ENCODE data around the gene SPATA31C2. TPM values are rescaled to one million over a fixed set of nuclear protein-coding genes. Genes with fewer than 3 reads are reported as not detected.

Gene SPATA31C2
- total and polyA plus RNA-seq, 2 donors (not counting 1 experiment from before 2014, with no cell fraction given): not detected

DNA sequence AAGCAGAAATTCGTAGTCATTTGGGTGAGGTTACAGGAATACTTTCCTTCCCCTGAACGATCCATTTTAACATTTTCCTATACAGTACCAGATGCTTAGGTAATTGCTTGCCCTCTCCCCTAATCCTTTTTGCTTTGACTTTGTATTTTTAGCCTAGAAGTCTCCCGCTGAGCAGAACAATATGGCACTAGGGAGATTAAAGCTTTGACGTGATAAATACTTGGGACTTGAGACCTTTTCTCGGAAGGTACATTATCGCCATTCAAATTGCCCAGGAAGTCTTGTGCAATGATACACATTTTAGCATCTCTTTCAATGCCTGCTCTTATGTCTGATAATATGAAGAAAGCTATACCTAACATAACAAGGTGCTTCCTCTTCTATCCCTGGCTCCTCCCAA lies 22.9 kb upstream of the SPATA31C2 start:
- CTCF ChIA-PET: no interaction called here
- POLR2A ChIA-PET: no interaction called here

GRCh38 chr9:88143957-88144625 lies 5.8 kb upstream of the SPATA31C2 start:
- TF ChIP-seq CTCF (IDR thresholded peaks at IDR 0.05) (no peak), EZH2 (IDR thresholded peaks at IDR 0.05; ENCODE audit: borderline replicate concordance, insufficient read depth, low read depth, low read length, poor library complexity, severe bottlenecking) (no peak)
- H2AFZ ChIP-seq (ENCODE audit: insufficient read depth, low read depth, low read length, poor library complexity, severe bottlenecking): no peak overlapping the region
- Mint-ChIP-seq H3K4me3 (no peak overlapping the region), H3K27me3 (peaks cover 15% of the 10 kb centered on the region), H3K4me1 (no peaks in the 10 kb centered on the region), H3K27ac (no peak overlapping the region), H3K9me3 (ENCODE audit: insufficient read depth) (no peaks in the 10 kb centered on the region)
- H3K4me3 ChIP-seq (ENCODE audit: control extremely low read depth in 1 of 5, extremely low read depth in 1 of 5, insufficient read depth in 1 of 5, low read depth in 2 of 5, low read length in 4 of 5): no peak overlapping the region
- ATAC-seq (ENCODE audit: low read depth) (no peak), DNase-seq (no peak)
- H3K9ac ChIP-seq (ENCODE audit: low read length): no peak overlapping the region
- no peaks in the 10 kb centered on the region for H3K4me1 ChIP-seq (ENCODE audit: control insufficient read depth in 2 of 2, insufficient read depth in 2 of 2, low read length in 2 of 2)
- H4K20me1 ChIP-seq (ENCODE audit: control insufficient read depth, insufficient read depth, low read length, poor library complexity, severe bottlenecking): no peaks in the 10 kb centered on the region
- H3K27me3 ChIP-seq (replicated peaks in 1 of 4; ENCODE audit: control extremely low read depth in 1 of 4, control insufficient read depth in 3 of 4, insufficient read depth in 4 of 4, low read length in 3 of 4): no peaks in the 10 kb centered on the region
- H3K4me2 ChIP-seq (replicated peaks; ENCODE audit: low read depth, low read length, poor library complexity, severe bottlenecking): no peak overlapping the region
- intact Hi-C loops (cut with micrococcal nuclease): no loop called here
- ChIA-PET CTCF (no interaction called here), POLR2A (no interaction called here)
- no peak overlapping the region for H3K27ac ChIP-seq (ENCODE audit: low read length in 2 of 2)
- H3K79me2 ChIP-seq (ENCODE audit: control insufficient read depth, insufficient read depth, low read length): no peaks in the 10 kb centered on the region
- no peaks in the 10 kb centered on the region for H3K36me3 ChIP-seq (replicated peaks in 1 of 2; ENCODE audit: control extremely low read depth in 1 of 2, control insufficient read depth in 1 of 2, extremely low read depth in 1 of 2, insufficient read depth in 2 of 2, low read length in 1 of 2)
- 85% methylated on average over 2 of the region's 6 CpGs for WGBS (ENCODE audit: insufficient coverage)
- no peaks in the 10 kb centered on the region for H3K9me3 ChIP-seq (ENCODE audit: control extremely low read depth in 1 of 3, control insufficient read depth in 2 of 3, insufficient read depth in 1 of 3, low read length in 2 of 3)

More for the DNA sequence above, 22.9 kb upstream of the SPATA31C2 start:
- Mint-ChIP-seq H3K9me3 (ENCODE audit: insufficient read depth) (no peaks in the 10 kb centered on the region), H3K27me3 (peaks cover 50% of the 10 kb centered on the region), H3K27ac (no peak overlapping the region), H3K4me1 (no peaks in the 10 kb centered on the region), H3K4me3 (no peak overlapping the region)
- no peaks in the 10 kb centered on the region for H3K27me3 ChIP-seq (replicated peaks in 1 of 4; ENCODE audit: control extremely low read depth in 1 of 4, control insufficient read depth in 3 of 4, insufficient read depth in 4 of 4, low read length in 3 of 4)
- no peaks in the 10 kb centered on the region for H3K4me1 ChIP-seq (ENCODE audit: control insufficient read depth in 2 of 2, insufficient read depth in 2 of 2, low read length in 2 of 2)
- H3K4me2 ChIP-seq (replicated peaks; ENCODE audit: low read depth, low read length, poor library complexity, severe bottlenecking): no peak overlapping the region
- H4K20me1 ChIP-seq (ENCODE audit: control insufficient read depth, insufficient read depth, low read length, poor library complexity, severe bottlenecking): no peaks in the 10 kb centered on the region
- intact Hi-C loops (cut with micrococcal nuclease): no loop called here
- no peak overlapping the region for H3K4me3 ChIP-seq (ENCODE audit: control extremely low read depth in 1 of 5, extremely low read depth in 1 of 5, insufficient read depth in 1 of 5, low read depth in 2 of 5, low read length in 4 of 5)
- no peak for DNase-seq
- WGBS (ENCODE audit: insufficient coverage): 60% methylated on average over 2 of the region's 6 CpGs
- ATAC-seq (ENCODE audit: low read depth): no peak
- no peaks in the 10 kb centered on the region for H3K36me3 ChIP-seq (replicated peaks in 1 of 2; ENCODE audit: control extremely low read depth in 1 of 2, control insufficient read depth in 1 of 2, extremely low read depth in 1 of 2, insufficient read depth in 2 of 2, low read length in 1 of 2)
- peaks cover 0 to 9% (median 0%) of the 10 kb centered on the region in 3 donors for H3K9me3 ChIP-seq (ENCODE audit: control extremely low read depth in 1 of 3, control insufficient read depth in 2 of 3, insufficient read depth in 1 of 3, low read length in 2 of 3)
- no peaks in the 10 kb centered on the region for H3K79me2 ChIP-seq (ENCODE audit: control insufficient read depth, insufficient read depth, low read length)
- H3K9ac ChIP-seq (ENCODE audit: low read length): no peak overlapping the region
- TF ChIP-seq EZH2 (IDR thresholded peaks at IDR 0.05; ENCODE audit: borderline replicate concordance, insufficient read depth, low read depth, low read length, poor library complexity, severe bottlenecking) (no peak), CTCF (IDR thresholded peaks at IDR 0.05) (no peak)
- no peak overlapping the region for H2AFZ ChIP-seq (ENCODE audit: insufficient read depth, low read depth, low read length, poor library complexity, severe bottlenecking)
- no peak overlapping the region for H3K27ac ChIP-seq (ENCODE audit: low read length in 2 of 2)

Measured in B cell (primary cell).